GM19372 (cell line): ENCODE measurements around the gene PPM1D.
A peak's percentile ranks its signal among the peaks of the same experiment; 100 is the strongest.
"Not testable (repeated sequence)": the region's sequence is repeated elsewhere in the genome, so short reads cannot be mapped to it uniquely, and the experiment has no call there.

Experiments used
- ATAC-seq: cut with Tn5 transposase; IDR thresholded peaks from one replicate; pipeline ENCODE4 v1.9.1; 2021; ENCODE audit warnings: mild to moderate bottlenecking, low read depth, moderate library complexity; ENCODE audit not compliant: unreplicated experiment

Gene PPM1D

GRCh38 chr17:60661489-60661888 is 61.5 kb downstream of the PPM1D start:
- no peak for ATAC-seq

- ATAC-seq: no peak
Observed at GRCh38 chr17:60664022-60664421, 64.0 kb downstream of the PPM1D start.

- no peak for ATAC-seq
Observed at GRCh38 chr17:60665602-60666001, 65.6 kb downstream of the PPM1D start.

- not testable (repeated sequence) for ATAC-seq
Observed at GRCh38 chr17:60668741-60669140, 68.7 kb downstream of the PPM1D start.

GRCh38 chr17:60671482-60671881 is 71.5 kb downstream of the PPM1D start:
- ATAC-seq: no peak

- not testable (repeated sequence) for ATAC-seq
Observed at GRCh38 chr17:60674637-60675036, 74.6 kb downstream of the PPM1D start.

- no peak for ATAC-seq
Observed at GRCh38 chr17:60675997-60676396, 76.0 kb downstream of the PPM1D start.

- no peak for ATAC-seq
Observed at GRCh38 chr17:60676758-60677307, 76.8 kb downstream of the PPM1D start.

- ATAC-seq: peak; percentile 95
Observed at GRCh38 chr17:60677308-60678117, 77.5 kb downstream of the PPM1D start, which contains the start of gene BCAS3. BCAS3 (plus strand) TSS chr17:60677851.

- ATAC-seq: no peak
Observed at GRCh38 chr17:60678118-60678444, 78.1 kb downstream of the PPM1D start.

GRCh38 chr17:60679287-60679686 is 79.3 kb downstream of the PPM1D start:
- ATAC-seq: no peak

GRCh38 chr17:60680754-60681153 is 80.8 kb downstream of the PPM1D start:
- no peak for ATAC-seq

- ATAC-seq: no peak
Observed at GRCh38 chr17:60685437-60685836, 85.4 kb downstream of the PPM1D start.

GRCh38 chr17:60695960-60696359 is 96.0 kb downstream of the PPM1D start:
- ATAC-seq: no peak

GRCh38 chr17:60699090-60699489 is 99.1 kb downstream of the PPM1D start:
- no peak for ATAC-seq

GRCh38 chr17:60704170-60704569 is 104.2 kb downstream of the PPM1D start:
- ATAC-seq: no peak

- ATAC-seq: no peak
Observed at GRCh38 chr17:60712675-60713074, 112.7 kb downstream of the PPM1D start.

- no peak for ATAC-seq
Observed at GRCh38 chr17:60713608-60714007, 113.6 kb downstream of the PPM1D start.
